B cell (primary cell): ENCODE measurements around the gene NUCKS1. TPM values are rescaled to one million over a fixed set of nuclear protein-coding genes. Genes with fewer than 3 reads are reported as not detected.
"Not testable (repeated sequence)": the region's sequence is repeated elsewhere in the genome, so short reads cannot be mapped to it uniquely, and the experiment has no call there.

Experiments
- ATAC-seq: fragments of 200-7000 bp; cut with Tn5 transposase; one replicate; pipeline ENCODE4 v1.10.0; 2021; ENCODE audit warnings: low read depth, mild to moderate bottlenecking, moderate number of reproducible peaks, moderate library complexity
- CTCF ChIA-PET: fragments of 350-600 bp; sonication (Branson Sonifier 250); formaldehyde crosslinking; loops from one replicate; lab custom pipeline; 2021; ENCODE audit warnings: antibody characterized with exemption, inconsistent platforms; lab: Charles Lee
- POLR2A ChIA-PET: fragments of 350-600 bp; sonication (Branson Sonifier 250); formaldehyde crosslinking; loops from one replicate; lab custom pipeline; 2021; ENCODE audit warnings: antibody characterized with exemption; lab: Charles Lee
- DNase-seq: peaks from one replicate; pipeline ENCODE4 v3.0.0; 2013
- H2AFZ ChIP-seq: 2 replicates; pipeline ENCODE4 v1.6.1; 2012; ENCODE audit warnings: mild to moderate bottlenecking, low read depth, low read length; ENCODE audit not compliant: insufficient read depth, poor library complexity, severe bottlenecking
- H3K27ac ChIP-seq, 2 donors: 1 replicate in 1 of 2; 2 replicates in 1 of 2; pipeline ENCODE4 v1.5.1; 2012 to 2013; ENCODE audit warnings: low read length in 2 of 2, mild to moderate bottlenecking in 2 of 2, moderate library complexity in 1 of 2
- H3K27me3 ChIP-seq, 4 experiments: fragments of 200-600 bp in 1 of 4; sonication (generic) in 1 of 4; replicated peaks in 1 of 4; 1 replicate in 2 of 4; 2 replicates in 2 of 4; pipeline versions ENCODE4 v1.6.1 to v1.7.0; 2013 to 2016; ENCODE audit warnings: low read length in 3 of 4, mild to moderate bottlenecking in 2 of 4, mixed read lengths in 1 of 4, moderate library complexity in 1 of 4; ENCODE audit not compliant: insufficient read depth in 4 of 4, control insufficient read depth in 3 of 4; ENCODE audit errors: control extremely low read depth in 1 of 4
- H3K36me3 ChIP-seq, 2 experiments: replicated peaks in 1 of 2; 1 replicate in 1 of 2; 2 replicates in 1 of 2; pipeline versions ENCODE4 v1.6.1 to v1.7.1; 2013; ENCODE audit warnings: low read length in 1 of 2; ENCODE audit not compliant: insufficient read depth in 2 of 2, control insufficient read depth in 1 of 2; ENCODE audit errors: control extremely low read depth in 1 of 2, extremely low read depth in 1 of 2
- H3K4me1 ChIP-seq, 2 donors: fragments of 200-600 bp in 1 of 2; sonication (generic) in 1 of 2; 1 replicate in 1 of 2; 2 replicates in 1 of 2; pipeline versions ENCODE4 v1.5.1 to v1.6.1; 2013 to 2017; ENCODE audit warnings: low read length in 2 of 2; ENCODE audit not compliant: control insufficient read depth in 2 of 2, insufficient read depth in 2 of 2
- H3K4me2 ChIP-seq: replicated peaks from 2 replicates; pipeline ENCODE3; 2012; ENCODE audit warnings: mild to moderate bottlenecking, low read depth, low read length; ENCODE audit not compliant: poor library complexity, severe bottlenecking
- H3K4me3 ChIP-seq, 5 experiments: fragments of 200-600 bp in 1 of 5; sonication (generic) in 1 of 5; 1 replicate in 3 of 5; 2 replicates in 2 of 5; pipeline versions ENCODE4 v1.5.1 to v1.7.0; 2011 to 2016; ENCODE audit warnings: low read length in 4 of 5, mild to moderate bottlenecking in 4 of 5, low read depth in 2 of 5, control low read depth in 1 of 5, moderate library complexity in 1 of 5; ENCODE audit not compliant: insufficient read depth in 1 of 5; ENCODE audit errors: control extremely low read depth in 1 of 5, extremely low read depth in 1 of 5
- H3K79me2 ChIP-seq: fragments of 200-600 bp; sonication (generic); one replicate; pipeline ENCODE4 v1.6.0; 2016; ENCODE audit warnings: low read length; ENCODE audit not compliant: control insufficient read depth, insufficient read depth
- H3K9ac ChIP-seq: fragments of 200-600 bp; sonication (generic); 2 replicates; pipeline ENCODE4 v1.6.1; 2017; ENCODE audit warnings: mild to moderate bottlenecking, low read length, moderate library complexity
- H3K9me3 ChIP-seq, 3 donors: one replicate each; pipeline versions ENCODE4 v1.6.1 to v1.7.1; 2013; ENCODE audit warnings: low read length in 2 of 3; ENCODE audit not compliant: control insufficient read depth in 2 of 3, insufficient read depth in 1 of 3; ENCODE audit errors: control extremely low read depth in 1 of 3
- H4K20me1 ChIP-seq: 2 replicates; pipeline ENCODE4 v1.6.0; 2012; ENCODE audit warnings: mild to moderate bottlenecking, low read length; ENCODE audit not compliant: insufficient read depth, control insufficient read depth, poor library complexity, severe bottlenecking
- H3K27ac Mint-ChIP-seq: one replicate; pipeline ENCODE4 v1.8.0; 2021; ENCODE audit warnings: mixed read lengths
- H3K27me3 Mint-ChIP-seq: one replicate; pipeline ENCODE4 v1.8.0; 2021; ENCODE audit warnings: mixed read lengths
- H3K4me1 Mint-ChIP-seq: one replicate; pipeline ENCODE4 v1.8.0; 2021; ENCODE audit warnings: mixed read lengths
- H3K4me3 Mint-ChIP-seq: one replicate; pipeline ENCODE4 v1.8.0; 2021; ENCODE audit warnings: mixed read lengths
- H3K9me3 Mint-ChIP-seq: one replicate; pipeline ENCODE4 v1.8.0; 2022; ENCODE audit warnings: mixed read lengths; ENCODE audit not compliant: insufficient read depth
- CTCF ChIP-seq: fragments of 200-600 bp; IDR thresholded peaks from one replicate; pipeline ENCODE4 v1.8.0; 2022; ENCODE audit warnings: antibody characterized with exemption, mild to moderate bottlenecking
- EZH2 ChIP-seq: IDR thresholded peaks from 2 replicates; pipeline ENCODE4 v1.6.1; 2012; ENCODE audit warnings: borderline replicate concordance, low read depth, mild to moderate bottlenecking, moderate library complexity, low read length; ENCODE audit not compliant: insufficient read depth, poor library complexity, severe bottlenecking
- WGBS: methylation state at CpG from one replicate; pipeline ENCODE4 v1.1.5; 2013; ENCODE audit warnings: missing lambda C conversion rate; ENCODE audit not compliant: insufficient coverage; 5-methylcytosine and 5-hydroxymethylcytosine counted together
- intact Hi-C: fragments of 100-400 bp; cut with micrococcal nuclease; formaldehyde crosslinking; loops from one replicate; pipeline ENCODE4 v1.10.0; 2022
- polyA plus RNA-seq: library from polyadenylated mRNA; depleted of rRNA; stranded (reverse); fragments of >200 nt; gene quantifications from 2 replicates; pipeline ENCODE4 v1.2.3, GENCODE V29; 2012
- total RNA-seq, 2 donors: library from RNA; stranded (reverse); fragments of 120-200 nt in 1 of 2; gene quantifications; 1 replicate in 1 of 2; 2 replicates in 1 of 2; pipeline versions ENCODE4 v1.2.3 to v1.2.4, GENCODE V29; 2013 to 2022

The NUCKS1 gene
- total and polyA plus RNA-seq, 2 donors (not counting 1 experiment from before 2014, with no cell fraction given), result 6.5 to 90.1 TPM

DNA sequence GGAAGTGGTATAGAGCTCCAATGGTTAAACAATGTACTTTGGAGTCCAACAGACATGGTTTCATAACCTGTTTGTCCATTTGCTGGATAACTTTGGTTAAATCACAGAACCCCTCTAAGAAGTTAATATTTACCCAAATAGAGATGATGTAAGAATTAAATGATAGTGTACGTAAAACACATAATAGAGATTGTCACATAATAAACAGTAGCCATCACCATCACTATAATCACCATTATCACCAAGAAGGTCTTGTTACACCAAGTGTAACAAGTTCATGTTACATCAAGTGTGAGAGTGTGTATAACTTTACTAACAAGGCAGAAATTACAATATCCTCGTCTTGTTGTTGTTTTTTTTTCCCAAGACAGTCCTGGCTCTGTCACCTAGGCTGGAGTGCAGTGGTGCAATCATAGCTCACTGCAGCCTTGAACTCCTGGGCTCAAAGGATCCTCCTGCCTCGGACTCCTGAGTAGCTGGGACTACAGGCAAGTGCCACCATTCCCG, 23.3 kb downstream of the NUCKS1 start:
- ChIA-PET CTCF (interaction anchor here (0.9 to 4.7 kb wide), 2 partner anchors 16 to 18 kb away, joined by 3 to 22 read pairs; no protein-coding TSS in a partner anchor), POLR2A (no interaction called here)
- H3K9me3 Mint-ChIP-seq, result no peaks in the 10 kb centered on the region
- Histone ChIP-seq H3K79me2 (peaks cover 70% of the 10 kb centered on the region), H3K4me1 (no peaks in the 10 kb centered on the region), H3K9me3 (no peaks in the 10 kb centered on the region), H3K27ac (no peak overlapping the region), H4K20me1 (no peaks in the 10 kb centered on the region), H3K27me3 (no peaks in the 10 kb centered on the region), H3K36me3 (peaks cover 7 to 39% of the 10 kb centered on the region in 2 experiments), H3K9ac (no peak overlapping the region), H2AFZ (no peak overlapping the region), H3K4me3 (no peak overlapping the region), H3K4me2 (no peak overlapping the region)
- DNase-seq, result no peak
- intact Hi-C loops, result no loop called here
- no peaks in the 10 kb centered on the region for H3K27me3 Mint-ChIP-seq
- H3K27ac Mint-ChIP-seq, result no peak overlapping the region
- no peak for ATAC-seq
- H3K4me1 Mint-ChIP-seq, result peaks cover 1% of the 10 kb centered on the region
- no peak for TF ChIP-seq EZH2
- no peak for TF ChIP-seq CTCF
- H3K4me3 Mint-ChIP-seq, result no peak overlapping the region
- WGBS, result 100% methylated on average over 1 of the region's 4 CpGs

GRCh38 chr1:205725514-205725913, 24.5 kb downstream of the NUCKS1 start:
- Mint-ChIP-seq H3K27ac (no peak overlapping the region), H3K4me1 (peaks cover 1% of the 10 kb centered on the region), H3K27me3 (no peaks in the 10 kb centered on the region), H3K4me3 (no peak overlapping the region), H3K9me3 (no peaks in the 10 kb centered on the region)
- H3K9me3 ChIP-seq, result peaks cover 0 to 3% (median 0%) of the 10 kb centered on the region in 3 donors
- TF ChIP-seq CTCF, result no peak
- TF ChIP-seq EZH2, result no peak
- H3K36me3 ChIP-seq, result peaks cover 10 to 48% of the 10 kb centered on the region in 2 experiments
- ChIA-PET POLR2A (no interaction called here), CTCF (interaction anchor here (0.7 to 7.6 kb wide), 3 partner anchors 10 to 66 kb away, joined by 4 to 45 read pairs (median 22); no protein-coding TSS in a partner anchor)
- H3K27me3 ChIP-seq, result no peaks in the 10 kb centered on the region
- no peak overlapping the region for H3K4me2 ChIP-seq
- H3K4me3 ChIP-seq, result no peak overlapping the region
- no peaks in the 10 kb centered on the region for H4K20me1 ChIP-seq
- H3K27ac ChIP-seq, result no peak overlapping the region
- intact Hi-C loops, result no loop called here
- no peak overlapping the region for H3K9ac ChIP-seq
- no peak for ATAC-seq
- H2AFZ ChIP-seq, result no peak overlapping the region
- DNase-seq, result no peak
- no peaks in the 10 kb centered on the region for H3K4me1 ChIP-seq
- H3K79me2 ChIP-seq, result peaks cover 58% of the 10 kb centered on the region
- WGBS, result no CpG with 5 or more reads among the region's 1 CpG

DNA sequence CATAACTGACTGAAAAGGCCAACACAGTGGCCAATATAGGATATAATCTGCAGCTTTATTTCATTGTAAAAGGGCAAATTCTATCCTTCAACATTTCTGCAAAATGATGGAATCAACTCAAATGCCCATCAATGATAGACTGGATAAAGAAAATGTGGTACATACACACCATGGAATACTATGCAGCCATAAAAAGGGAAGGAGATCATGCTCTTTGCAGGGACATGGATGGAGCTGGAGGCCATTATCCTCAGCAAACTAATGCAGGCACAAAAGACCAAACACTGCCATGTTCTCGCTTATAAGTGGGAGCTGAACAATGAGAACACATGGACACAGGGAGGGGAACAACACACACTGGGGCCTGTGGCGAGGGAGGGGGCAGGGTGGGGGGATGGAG, 29.2 kb downstream of the NUCKS1 start:
- H3K27me3 ChIP-seq, H3K4me1 ChIP-seq, H3K9ac ChIP-seq, H3K4me3 ChIP-seq, DNase-seq, H3K27ac Mint-ChIP-seq, H3K27ac ChIP-seq, H2AFZ ChIP-seq, H3K4me3 Mint-ChIP-seq, H3K4me1 Mint-ChIP-seq, H3K4me2 ChIP-seq, POLR2A ChIA-PET, H3K27me3 Mint-ChIP-seq, H3K9me3 ChIP-seq, intact Hi-C loops, H4K20me1 ChIP-seq, H3K9me3 Mint-ChIP-seq, ATAC-seq: not testable (repeated sequence)
- CTCF ChIA-PET, result interaction anchor here (0.7 to 7.6 kb wide), 4 partner anchors 9 to 257 kb away, joined by 3 to 45 read pairs (median 12); no protein-coding TSS in a partner anchor
- Histone ChIP-seq H3K79me2 (peaks cover 19% of the 10 kb centered on the region), H3K36me3 (peaks cover 12 to 75% of the 10 kb centered on the region in 2 experiments)
- 100% methylated on average over 1 of the region's 2 CpGs for WGBS
